GM21723 (cell line): ENCODE measurements around the gene CPPED1.

Source experiments
- ATAC-seq: cut with Tn5 transposase; IDR thresholded peaks from one replicate; pipeline ENCODE4 v1.9.1; 2021; ENCODE audit warnings: mild to moderate bottlenecking, moderate library complexity; ENCODE audit not compliant: unreplicated experiment

The CPPED1 gene

GRCh38 chr16:12613131-12613991, 190.3 kb downstream of the CPPED1 start:
- ATAC-seq = no peak

DNA sequence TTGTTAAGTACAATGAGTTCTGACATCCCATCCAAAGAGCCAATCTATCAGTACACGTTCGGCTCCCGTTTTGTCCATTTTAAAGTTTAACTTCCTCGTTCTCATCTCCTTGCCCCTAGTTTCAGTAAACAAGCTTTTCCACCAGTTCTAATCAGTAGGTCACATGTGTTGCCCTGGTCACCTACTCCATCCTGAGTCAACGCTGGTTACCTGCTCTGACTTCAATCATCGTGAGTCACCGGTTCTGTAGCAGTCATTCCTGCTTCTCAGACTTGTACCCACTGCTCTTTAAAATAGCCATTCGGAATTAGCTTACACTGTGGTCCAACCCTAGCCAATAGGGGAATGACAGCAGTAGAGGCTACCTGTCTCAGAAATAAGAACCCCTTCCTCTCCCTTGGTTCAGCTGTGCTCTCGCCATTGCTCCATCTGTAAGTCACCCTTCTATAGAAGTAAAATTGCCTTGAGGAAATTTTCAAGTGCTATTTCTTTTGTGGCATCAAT, 191.0 kb downstream of the CPPED1 start:
- ATAC-seq = no peak

- ATAC-seq = no peak
These were observed 191.6 kb downstream of the CPPED1 start for GRCh38 chr16:12611916-12612597.

GRCh38 chr16:12611006-12611477, 192.6 kb downstream of the CPPED1 start:
- no peak for ATAC-seq

DNA sequence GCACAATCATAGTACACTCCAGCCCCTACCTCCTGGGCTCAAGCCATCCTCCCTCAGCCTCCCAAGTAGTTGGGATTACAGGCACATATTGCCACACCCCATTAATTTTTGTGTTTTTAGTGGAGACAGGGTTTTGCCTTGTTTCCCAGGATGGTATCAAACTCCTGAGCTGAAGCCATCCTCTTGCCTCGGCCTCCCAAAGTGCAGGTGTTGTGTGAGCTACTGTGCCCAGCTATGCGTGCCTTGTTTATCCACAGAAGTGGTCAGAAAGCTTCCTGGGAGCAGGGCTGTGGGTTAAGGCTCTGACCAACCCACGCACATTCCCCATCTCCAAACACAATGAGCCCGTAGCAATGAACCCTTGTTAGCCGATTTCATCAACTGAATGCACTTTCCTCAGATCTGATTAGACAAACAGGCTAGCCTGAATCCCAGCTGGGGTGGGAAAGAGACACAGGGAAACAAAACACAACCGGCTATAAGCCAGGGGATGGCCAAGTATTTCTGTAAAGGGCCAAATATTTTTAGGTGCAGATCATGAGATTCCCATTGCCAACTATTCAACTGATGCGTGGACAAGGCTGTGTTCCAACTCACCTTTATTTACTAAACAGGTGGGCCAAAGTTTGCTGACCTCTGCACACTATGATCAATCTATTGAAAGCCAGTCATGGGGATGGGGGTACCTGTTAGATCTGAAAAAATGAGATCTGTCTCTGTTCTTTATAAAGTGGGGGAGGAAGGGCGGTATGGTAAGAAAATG, 193.6 kb downstream of the CPPED1 start:
- no peak for ATAC-seq
